Activated T-helper 1 cell treated with anti-CD3 and anti-CD28 coated beads, Interleukin-2, amount 50 U/mL, for 16 hours (primary cell): ENCODE results near the gene MORN4.
"Not testable (repeated sequence)": the region's sequence is repeated elsewhere in the genome, so short reads cannot be mapped to it uniquely, and the experiment has no call there.

Experiments used
- DNase-seq, 2 donors: peaks; one replicate each; pipeline ENCODE4 v3.0.0-alpha.2; 2020; ENCODE audit warnings: low read depth in 1 of 2, low spot score in 1 of 2

Gene MORN4

DNA sequence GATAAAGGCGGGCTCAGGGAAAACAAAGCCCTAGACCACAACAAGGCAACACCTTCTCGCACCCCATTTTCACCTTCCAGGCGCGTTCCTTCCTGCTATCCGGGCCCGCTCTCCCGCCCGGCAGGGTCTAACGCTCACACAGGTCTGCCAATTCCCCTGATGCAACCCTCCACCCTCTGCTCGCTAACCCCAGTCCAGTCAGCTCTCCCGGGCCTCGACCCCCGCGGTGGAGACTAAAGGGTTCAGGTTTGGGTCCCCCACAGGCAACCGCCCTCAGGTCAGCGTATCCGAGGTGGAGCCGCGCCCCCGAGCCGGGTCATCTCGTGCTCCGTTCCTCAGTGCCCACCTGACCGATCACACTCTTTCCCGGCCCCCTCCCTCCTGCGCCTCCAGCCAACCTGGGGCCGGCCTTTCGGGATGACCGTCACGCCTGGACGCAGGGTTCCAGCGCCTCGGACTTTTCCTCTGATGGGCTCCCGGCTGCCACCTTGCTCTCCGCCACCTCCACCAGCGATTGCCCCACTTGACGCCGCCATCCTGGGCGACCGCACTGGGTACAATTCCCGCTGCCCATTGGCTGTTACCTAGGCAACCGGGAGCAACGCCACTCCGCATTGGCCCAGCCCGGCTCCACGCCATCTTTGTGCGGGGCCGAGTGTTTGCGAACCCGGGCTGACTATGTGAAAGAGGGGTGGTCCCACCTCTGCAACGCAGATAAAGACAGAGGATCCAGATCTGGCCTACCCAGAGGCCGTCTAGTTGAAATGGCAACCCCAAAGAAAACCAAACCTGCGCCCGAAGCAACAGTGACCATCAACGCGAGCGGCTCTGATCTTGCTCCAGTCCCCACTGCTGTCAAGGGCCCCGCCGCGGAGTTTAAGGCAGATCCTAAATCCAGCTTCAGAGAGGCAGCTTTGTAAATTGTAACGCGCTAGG, at the start of gene MORN4:
TSS of gene MORN4 (minus strand) at position 552 of the 936 bp plus-strand sequence. CDS start 13,847 bp downstream, outside the sequence.
- DNase-seq, result peak; percentile 82 to 85

DNA sequence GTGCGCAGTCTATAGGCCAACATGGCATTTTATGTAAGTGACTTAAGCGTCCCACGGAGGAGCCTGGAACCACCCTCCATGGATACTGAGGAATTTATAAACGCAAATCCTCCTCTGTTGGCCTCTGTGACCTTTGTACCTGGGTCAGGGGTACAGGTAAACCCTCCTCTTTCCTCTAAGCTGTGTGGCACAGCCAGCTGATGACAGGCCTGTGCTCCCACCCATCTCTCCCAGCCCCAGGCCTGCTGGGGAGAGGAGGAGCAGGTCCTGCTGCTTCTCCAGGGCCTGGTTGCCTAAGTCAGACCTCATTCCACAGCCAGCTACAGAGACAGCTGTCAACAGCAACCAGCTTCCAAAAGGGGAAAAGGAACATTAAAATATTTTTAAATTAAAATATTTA, 48.7 kb upstream of the MORN4 start:
- DNase-seq, result no peak

DNA sequence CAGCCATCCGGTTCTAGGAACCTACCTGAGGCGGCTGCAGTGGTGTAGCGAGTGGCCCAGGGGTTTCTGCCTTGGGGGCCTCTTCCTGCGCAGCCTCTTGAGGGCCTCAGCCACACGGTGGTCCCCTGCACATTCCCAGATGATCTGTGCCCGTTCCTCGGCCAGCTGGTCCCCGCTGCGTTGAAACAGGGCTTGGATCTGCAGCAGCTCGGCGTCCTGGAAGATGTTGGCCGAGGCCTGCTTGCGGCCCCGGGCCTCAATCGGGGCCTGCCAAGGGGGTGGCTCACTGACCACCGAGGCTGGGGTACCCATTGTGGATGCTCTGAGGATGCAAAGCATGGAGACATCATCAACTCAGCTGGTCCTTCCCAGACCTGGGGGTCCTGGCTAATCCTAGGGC, 46.3 kb upstream of the MORN4 start:
- no peak for DNase-seq

DNA sequence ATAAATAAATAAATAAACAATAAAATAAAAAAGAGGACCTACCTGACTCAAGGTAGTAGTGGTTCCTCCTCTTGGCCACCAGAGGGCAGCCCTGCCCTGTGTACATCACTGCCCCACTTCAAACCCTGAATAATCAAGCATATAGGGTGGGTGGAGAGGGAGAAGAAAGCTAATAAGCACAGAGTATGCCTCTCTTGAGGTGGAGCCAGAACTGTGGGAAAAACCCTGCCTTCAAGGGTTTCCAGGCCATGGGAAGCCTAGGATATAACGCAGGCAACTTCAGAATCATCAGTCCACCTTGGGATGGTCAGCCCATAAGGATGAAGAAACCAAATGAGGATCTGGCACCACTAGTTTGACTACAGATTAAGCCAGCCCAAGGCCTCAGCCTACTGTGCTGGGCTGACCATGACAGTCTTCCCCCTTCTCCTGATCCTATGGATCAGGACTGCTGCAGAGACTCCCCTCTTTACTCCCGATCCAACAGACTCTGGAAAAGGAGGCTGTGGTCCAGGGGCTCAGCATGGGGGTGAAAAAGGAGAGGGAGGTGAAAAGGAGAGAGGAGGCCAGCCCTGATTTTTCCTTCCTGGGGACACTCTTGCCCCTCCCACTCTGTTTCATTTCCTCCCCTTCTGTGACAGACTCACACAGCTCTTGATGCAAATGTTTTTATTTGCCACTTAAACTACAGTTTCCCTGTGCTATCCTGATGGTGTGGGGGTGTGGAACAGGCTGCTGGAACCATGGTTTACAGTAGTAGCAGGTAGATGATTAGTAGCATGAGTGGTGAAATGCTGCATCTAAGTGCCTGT, 43.7 kb upstream of the MORN4 start:
- DNase-seq, result peak; percentile 13 to 19

DNA sequence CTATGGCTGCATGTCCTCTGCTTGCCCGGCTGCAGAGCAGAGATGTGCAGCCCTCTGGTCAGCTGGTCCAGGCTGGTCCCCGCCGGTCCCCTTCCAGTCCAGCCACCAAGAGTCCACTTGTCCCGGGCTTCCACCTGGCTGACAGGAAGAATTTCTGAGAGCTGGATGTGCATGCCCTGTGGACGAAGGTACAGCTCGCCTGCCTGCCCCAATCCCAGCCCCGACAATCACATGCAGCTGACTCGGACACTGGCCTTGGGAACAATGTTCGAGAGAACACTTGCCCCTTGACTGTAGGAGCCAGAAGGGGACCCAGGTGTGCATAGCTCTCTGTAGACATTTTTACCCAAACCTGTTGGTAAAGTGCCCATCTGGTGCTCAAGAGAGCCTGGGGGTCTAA, 41.9 kb upstream of the MORN4 start:
- DNase-seq, result no peak

DNA sequence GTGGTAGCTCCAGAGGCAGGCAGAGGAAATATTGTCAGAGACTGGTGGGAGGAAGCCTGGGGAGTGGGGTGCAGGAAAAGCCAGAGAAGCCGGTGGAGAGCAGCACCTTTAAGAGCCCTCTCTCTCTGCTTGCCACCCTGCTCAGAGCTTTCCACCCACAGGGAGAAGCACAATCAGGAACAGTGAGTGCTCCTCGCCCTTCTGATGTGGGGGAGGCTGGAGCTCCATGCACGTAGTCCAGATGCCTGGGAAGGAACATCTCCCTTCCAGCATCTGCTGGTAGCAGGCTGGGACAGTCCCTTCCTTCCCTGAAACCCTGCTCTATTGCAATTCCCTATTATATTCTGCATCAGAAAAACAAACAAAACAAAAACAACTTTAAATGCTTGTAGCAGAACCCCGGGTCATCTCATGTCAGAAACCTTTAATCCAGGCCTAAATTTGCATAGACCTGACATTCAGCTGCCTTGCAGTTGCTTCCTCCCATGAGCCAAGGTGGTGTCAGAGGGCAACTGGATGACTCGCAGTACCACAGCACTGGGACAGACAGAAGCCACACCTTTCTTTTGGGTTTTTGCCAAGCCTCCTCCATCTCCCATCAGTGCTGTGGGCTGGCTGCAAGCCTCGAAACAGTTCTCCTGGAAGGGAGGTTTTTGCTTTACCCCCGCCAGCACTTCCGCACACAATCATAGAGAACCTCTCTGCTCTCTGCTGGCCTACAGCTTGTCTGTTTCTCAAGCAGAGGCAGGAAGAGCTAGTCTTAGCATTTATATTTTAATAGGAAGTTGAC, 40.6 kb upstream of the MORN4 start:
- DNase-seq, result no peak

DNA sequence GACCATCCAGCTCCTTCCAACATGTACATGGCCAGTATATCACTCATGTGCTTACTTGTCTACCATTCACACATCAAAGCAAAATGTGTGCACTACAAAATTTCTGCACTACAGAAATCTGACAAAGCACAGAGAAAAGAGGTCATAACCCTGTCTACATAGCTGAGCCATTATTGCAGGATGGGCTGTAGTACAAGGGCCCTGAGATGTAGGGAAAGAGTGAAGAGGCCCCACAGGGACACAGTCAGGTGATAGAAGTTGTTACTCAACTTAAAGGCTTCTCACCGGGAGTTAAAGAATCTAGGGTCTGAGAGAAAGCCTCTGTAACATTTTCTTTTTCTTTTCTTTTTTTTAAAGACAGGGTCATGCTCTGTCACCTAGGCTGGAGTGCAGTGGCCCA, 36.3 kb upstream of the MORN4 start:
- DNase-seq, result no peak

DNA sequence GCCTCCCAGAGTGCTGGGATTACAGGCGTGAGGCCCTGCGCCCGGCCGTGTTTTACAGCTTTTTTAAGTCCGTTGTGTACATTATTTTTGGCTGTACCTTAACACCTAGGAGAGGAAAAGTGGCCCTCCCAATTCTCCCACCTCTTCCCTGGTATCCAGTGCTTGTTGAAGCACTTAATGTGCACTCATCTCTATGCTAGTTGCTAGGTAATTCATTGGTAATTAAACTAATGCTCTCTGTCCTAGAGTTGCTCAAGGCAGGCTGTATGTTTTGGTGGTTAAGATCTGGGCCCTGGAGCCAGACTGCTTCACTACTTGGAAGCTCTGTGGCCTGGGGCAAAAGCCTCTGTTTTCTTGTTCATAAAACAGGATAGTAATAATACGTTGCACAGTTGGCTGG, 34.2 kb upstream of the MORN4 start:
- no peak for DNase-seq

DNA sequence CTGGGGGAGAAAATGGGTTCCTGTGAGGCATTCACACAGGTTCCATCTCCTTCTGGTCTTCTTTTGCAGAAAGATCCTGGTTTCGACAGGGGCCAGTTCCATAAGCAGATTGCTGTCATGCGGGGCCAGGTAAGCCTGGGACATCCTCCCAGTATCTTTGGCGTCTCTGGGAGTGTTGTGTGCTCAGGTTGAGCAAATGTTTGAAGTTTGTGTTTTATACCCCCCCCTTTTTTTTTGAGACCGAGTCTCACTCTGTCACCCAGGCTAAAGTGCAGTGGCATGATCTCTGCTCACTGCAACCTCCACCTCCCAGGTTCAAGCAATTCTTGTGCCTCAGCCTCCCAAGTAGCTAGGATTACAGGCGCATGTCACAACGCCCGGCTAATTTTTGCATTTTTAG, 33.7 kb upstream of the MORN4 start:
- DNase-seq, result no peak

DNA sequence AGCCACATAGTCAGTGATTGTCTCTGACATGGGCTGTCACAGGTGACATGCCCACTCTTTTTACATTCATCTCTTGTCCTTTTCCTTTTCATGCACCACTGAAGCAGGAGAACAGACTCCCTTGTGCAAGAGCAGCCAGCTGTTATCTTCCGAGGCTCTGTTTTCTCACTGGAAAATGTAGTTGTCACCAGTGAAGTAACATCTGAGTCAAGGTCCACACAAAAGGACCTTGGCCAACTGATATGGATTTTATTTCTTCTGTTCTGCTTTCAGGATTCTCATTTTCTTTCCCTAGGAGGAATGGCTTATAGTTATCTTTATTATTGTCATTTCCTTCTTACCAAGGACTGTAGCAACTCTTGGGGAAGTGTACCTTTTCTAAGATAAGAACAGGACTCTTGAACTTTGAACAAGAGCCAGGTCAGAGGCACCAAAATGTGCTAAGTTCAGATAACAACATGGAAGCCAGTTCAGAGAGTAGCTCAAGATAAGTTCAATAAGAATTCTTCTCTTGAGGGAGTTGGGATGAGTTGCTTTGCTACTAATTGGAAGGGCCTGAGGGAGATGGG, 31.1 kb upstream of the MORN4 start:
- DNase-seq, result no peak

DNA sequence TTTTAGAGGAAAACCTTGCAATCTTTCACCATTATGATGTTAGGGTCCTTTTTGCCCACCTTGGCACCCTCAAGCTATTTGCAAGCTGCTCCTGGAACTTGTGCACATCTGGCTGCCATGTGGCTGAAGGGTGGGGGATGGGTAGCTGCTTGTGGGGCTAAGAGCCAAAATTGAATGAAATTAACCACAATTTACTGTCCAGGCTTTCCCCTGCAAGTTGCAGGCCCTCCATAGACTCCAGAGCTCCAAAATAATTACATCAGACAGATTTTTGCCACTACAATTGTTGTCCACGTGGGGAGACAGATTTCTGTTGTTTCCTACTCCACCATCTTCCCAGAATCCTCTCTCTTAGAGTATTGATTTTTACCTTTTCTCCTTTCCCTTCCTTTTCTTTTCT, 26.3 kb upstream of the MORN4 start:
- no peak for DNase-seq

DNA sequence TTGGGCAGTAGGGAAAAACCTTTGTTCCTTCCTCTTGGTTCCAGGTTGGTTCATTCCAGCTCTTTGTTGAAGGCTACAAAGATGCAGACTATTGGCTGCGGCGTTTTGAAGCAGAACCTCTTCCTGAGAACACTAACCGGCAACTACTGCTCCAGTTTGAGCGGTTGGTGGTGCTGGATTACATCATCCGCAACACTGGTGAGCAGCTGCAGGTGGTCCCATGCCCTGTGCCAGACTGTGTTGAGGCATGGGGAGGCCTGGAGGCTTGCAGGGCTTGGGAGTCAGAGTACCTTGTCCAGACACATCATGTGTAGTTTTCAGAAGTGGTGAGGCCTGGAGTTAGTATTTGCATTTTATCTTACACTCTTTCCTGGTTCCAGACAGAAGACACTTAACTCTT, 23.5 kb upstream of the MORN4 start:
- no peak for DNase-seq

DNA sequence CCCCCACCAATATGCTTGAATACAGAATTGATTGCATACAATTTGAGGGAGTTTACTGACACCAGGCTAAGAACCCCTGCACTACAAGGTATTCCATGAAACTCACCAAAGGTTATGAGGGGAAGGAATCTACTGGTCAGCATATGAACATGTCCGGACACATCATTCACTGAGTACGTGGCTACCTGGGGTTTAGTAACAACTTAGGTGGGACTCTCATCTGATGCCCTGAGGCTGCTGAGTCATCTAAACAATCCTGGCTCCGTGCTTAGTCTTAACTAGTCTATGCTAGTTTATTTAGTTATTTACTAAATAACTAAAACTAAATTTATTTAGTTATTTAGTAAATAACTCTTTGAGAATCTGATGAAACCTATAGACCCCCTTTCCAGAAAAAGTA, 18.5 kb upstream of the MORN4 start:
- DNase-seq, result no peak

DNA sequence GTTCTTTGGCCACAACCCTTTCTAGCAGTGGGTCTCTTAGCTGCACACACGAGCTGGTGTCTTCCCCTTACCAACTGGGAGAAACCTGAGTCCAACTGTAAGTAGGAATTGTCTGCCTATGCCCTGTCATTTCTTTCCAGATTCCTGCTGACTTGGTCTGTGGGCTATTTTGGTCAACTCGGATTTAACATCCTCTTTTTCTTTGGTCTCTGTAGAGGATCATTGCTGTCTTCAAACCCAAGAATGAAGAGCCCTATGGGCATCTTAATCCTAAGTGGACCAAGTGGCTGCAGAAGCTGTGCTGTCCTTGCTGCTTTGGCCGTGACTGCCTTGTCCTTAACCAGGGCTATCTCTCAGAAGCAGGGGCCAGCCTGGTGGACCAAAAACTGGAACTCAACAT, 17.4 kb upstream of the MORN4 start:
- no peak for DNase-seq

DNA sequence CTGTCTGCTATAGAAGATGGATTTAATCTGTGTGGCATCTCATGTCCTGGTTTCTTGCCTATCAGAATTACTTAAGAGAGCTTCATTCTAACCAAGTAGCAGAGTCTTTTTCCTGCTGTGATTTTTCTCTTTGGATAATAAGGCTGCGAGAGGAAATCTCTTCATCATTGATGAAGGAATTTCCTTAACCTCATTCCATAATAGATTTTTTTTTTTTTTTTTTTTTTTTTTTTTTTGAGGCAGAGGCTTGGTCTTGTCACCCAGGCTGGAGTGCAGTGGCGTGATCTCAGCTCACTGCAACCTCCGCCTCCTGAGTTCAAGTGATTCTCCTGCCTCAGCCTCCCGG, 16.1 kb upstream of the MORN4 start:
- DNase-seq, result not testable (repeated sequence)

DNA sequence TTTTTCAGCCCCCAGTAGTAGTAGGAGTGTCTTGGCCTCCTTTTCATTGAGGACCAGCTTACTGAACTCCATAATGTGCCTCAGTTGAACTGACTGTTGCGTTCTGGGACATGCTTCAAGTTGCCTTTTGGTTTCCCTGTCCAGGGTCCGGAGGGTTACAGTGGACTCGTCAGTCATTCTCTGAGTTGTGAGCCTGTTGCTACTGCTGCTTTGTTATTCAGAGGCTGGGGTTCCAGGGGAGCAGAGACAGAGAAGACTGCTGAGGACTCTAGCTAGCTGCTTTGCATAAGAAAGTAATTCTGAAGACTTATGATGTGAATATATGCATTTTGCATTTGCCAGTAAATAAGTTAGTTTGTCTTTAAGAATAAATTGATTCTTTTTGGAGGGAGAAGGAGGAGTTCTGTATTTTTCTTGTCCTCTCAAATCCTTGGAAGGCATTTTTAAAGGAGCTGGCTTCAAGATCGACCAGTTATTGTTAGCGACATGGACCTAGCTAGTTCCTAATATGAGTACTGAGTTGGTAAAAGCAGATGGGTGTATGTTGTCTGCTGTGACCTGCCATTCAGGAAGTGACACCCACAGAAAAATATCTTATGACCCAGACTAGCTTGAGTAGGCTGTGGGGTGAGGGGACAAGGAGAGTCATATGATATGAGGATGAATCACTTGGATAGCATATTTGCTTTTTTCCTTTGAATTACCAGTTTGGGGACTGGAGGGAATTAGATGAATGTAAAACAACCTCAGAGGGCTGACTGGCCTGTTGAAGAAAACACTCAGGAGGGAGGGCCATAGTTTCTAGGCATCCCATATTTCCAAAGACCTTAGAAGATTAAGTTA, 15.5 kb upstream of the MORN4 start:
- DNase-seq, result no peak

DNA sequence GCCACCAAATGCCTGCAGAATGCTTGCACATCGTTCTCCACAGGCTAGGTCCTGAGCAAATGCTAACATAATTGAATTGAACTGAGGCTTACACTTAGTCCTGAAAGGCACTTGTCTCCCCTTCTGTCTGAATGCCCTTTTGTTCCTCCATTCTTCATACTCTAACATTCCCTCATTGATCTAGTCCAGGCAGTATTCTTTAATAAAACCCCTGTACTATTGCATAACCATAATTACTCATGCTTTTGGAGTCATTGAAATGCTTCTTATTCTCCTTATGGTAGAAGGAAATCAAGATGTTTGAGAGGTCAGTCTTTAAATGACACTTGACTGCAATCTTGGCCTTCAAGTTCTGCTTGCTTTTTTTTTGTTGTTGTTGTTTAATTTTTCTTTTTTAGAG, 14.3 kb upstream of the MORN4 start:
- no peak for DNase-seq

DNA sequence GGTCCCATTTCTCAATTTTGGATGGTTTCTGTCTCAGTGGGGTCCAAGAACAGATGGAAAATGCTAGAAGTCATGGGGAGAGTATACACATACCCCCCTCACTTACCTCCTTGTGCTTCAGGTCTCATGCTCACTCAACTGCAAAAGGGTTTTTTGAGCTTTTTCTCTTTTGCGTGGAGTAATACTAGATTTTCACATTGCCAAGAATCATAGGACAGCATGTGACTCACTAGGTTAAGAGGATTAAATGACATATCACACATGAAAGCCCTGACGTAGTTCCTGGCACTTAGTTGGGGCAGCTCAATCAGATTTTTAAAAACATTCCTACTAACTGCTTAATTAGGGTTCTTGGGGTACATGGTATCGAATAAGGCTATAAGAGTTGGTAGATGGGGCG, 11.6 kb upstream of the MORN4 start:
- DNase-seq, result no peak

DNA sequence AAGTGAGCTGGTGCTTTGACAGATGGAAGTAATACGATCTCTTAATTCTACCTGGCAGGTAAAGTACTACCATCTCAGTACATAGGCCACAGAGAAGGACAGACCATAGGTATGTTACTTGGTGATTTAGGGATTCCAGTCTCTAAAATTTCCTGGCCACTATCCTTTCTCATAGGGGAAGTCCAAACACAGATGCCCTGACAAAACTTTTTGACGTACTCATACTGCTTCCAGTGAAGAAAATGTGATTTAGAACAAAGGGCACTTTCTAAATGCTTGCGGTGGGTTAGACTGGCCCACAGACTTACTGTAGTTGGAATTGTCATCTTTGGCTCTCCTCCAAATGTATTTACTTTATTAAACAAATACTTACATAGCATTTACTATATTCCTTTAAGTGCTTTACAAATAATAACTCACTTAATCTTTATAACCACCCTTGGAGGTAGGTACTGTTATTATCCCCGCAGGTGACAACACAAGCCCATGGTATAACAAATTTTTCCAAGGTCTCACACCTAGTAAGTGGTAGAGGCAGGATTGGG, 10.2 kb upstream of the MORN4 start:
- no peak for DNase-seq
